DOHH2 (cell line): ENCODE data around the gene ZNF141.
"Not testable (repeated sequence)": the region's sequence is repeated elsewhere in the genome, so short reads cannot be mapped to it uniquely, and the experiment has no call there.

Experiments
- H3F3A ChIP-seq: fragments of 200-600 bp; sonication (generic), shearing (Covaris generic); 2 replicates; pipeline ENCODE4 v1.6.0; 2016; ENCODE audit warnings: antibody characterized with exemption, mild to moderate bottlenecking; ENCODE audit not compliant: control insufficient read depth, insufficient read depth
- H3K27ac ChIP-seq: fragments of 200-600 bp; sonication (generic); 2 replicates; pipeline ENCODE4 v1.5.1; 2014; ENCODE audit warnings: low read depth, mild to moderate bottlenecking, low read length, moderate library complexity
- H3K27me3 ChIP-seq: fragments of 200-600 bp; sonication (generic); 2 replicates; pipeline ENCODE4 v1.6.1; 2014; ENCODE audit warnings: mild to moderate bottlenecking, low read length, mixed read lengths; ENCODE audit not compliant: control insufficient read depth
- H3K36me3 ChIP-seq: fragments of 200-600 bp; sonication (generic); 2 replicates; pipeline ENCODE4 v1.6.1; 2014; ENCODE audit warnings: mild to moderate bottlenecking, low read length, moderate library complexity, mixed read lengths; ENCODE audit not compliant: control insufficient read depth
- H3K4me1 ChIP-seq: fragments of 200-600 bp; sonication (generic); 2 replicates; pipeline ENCODE4 v1.6.1; 2014; ENCODE audit warnings: mild to moderate bottlenecking, low read length, mixed read lengths; ENCODE audit not compliant: control insufficient read depth
- H3K4me2 ChIP-seq: fragments of 200-600 bp; sonication (generic); 2 replicates; pipeline ENCODE4 v1.6.0; 2014; ENCODE audit warnings: mild to moderate bottlenecking, low read length, moderate library complexity
- H3K4me3 ChIP-seq: fragments of 200-600 bp; sonication (generic); 2 replicates; pipeline ENCODE4 v1.5.1; 2014; ENCODE audit warnings: mild to moderate bottlenecking, low read length, mixed read lengths
- H3K79me2 ChIP-seq: fragments of 200-600 bp; sonication (generic); 2 replicates; pipeline ENCODE4 v1.6.1; 2014; ENCODE audit warnings: mild to moderate bottlenecking, low read length, mixed read lengths; ENCODE audit not compliant: control insufficient read depth
- H3K9me2 ChIP-seq: fragments of 200-600 bp; sonication (generic); replicated peaks from 2 replicates; pipeline ENCODE4 v1.6.1; 2014; ENCODE audit warnings: mild to moderate bottlenecking, low read length, mixed read lengths; ENCODE audit not compliant: control insufficient read depth
- H3K9me3 ChIP-seq: fragments of 200-600 bp; sonication (generic); 2 replicates; pipeline ENCODE4 v1.6.1; 2014; ENCODE audit warnings: antibody characterized with exemption, low read length, mixed read lengths; ENCODE audit not compliant: control insufficient read depth, insufficient read depth
- H4K20me1 ChIP-seq: fragments of 200-600 bp; sonication (generic); 2 replicates; pipeline ENCODE4 v1.6.0; 2014; ENCODE audit warnings: low read depth, mild to moderate bottlenecking, antibody characterized with exemption, low read length, moderate library complexity; ENCODE audit not compliant: control insufficient read depth, insufficient read depth
- CTCF ChIP-seq: fragments of 200-600 bp; sonication (generic); IDR thresholded peaks from one replicate; pipeline ENCODE4 v1.5.1; 2014; ENCODE audit warnings: antibody characterized with exemption, mild to moderate bottlenecking, low read depth, low read length; ENCODE audit not compliant: poor library complexity, severe bottlenecking
- EZH2phosphoT487 ChIP-seq: fragments of 200-600 bp; sonication (generic); IDR thresholded peaks from 2 replicates; pipeline ENCODE4 v1.6.1; 2017; ENCODE audit warnings: borderline replicate concordance, mild to moderate bottlenecking, antibody characterized with exemption, low read length, moderate library complexity, mixed read lengths

Gene ZNF141

GRCh38 chr4:302381-302780 lies 35.2 kb upstream of the ZNF141 start:
- Histone ChIP-seq H3K36me3 (peaks cover 5% of the 10 kb centered on the region), H3K4me2 (no peak overlapping the region), H3K4me3 (no peak overlapping the region), H3K79me2 (no peaks in the 10 kb centered on the region), H3K27ac (no peak overlapping the region), H3K4me1 (peaks cover 15% of the 10 kb centered on the region), H3K9me3 (peaks cover 31% of the 10 kb centered on the region), H4K20me1 (no peaks in the 10 kb centered on the region), H3F3A (peaks cover 8% of the 10 kb centered on the region; the same call in 1 of the 2 replicates), H3K9me2 (no peaks in the 10 kb centered on the region), H3K27me3 (no peaks in the 10 kb centered on the region)
- no peak for TF ChIP-seq EZH2phosphoT487
- no peak for TF ChIP-seq CTCF

GRCh38 chr4:304516-304915 lies 33.1 kb upstream of the ZNF141 start:
- not testable (repeated sequence) for H3F3A ChIP-seq, H3K79me2 ChIP-seq, H3K9me2 ChIP-seq, H3K27ac ChIP-seq, H3K4me3 ChIP-seq, H3K4me2 ChIP-seq, H3K27me3 ChIP-seq, H3K36me3 ChIP-seq, H4K20me1 ChIP-seq
- peaks cover 36% of the 10 kb centered on the region for H3K4me1 ChIP-seq
- H3K9me3 ChIP-seq = peaks cover 50% of the 10 kb centered on the region

- Histone ChIP-seq H3K4me1 (peaks cover 42% of the 10 kb centered on the region), H3K9me2 (no peaks in the 10 kb centered on the region), H3K27me3 (no peaks in the 10 kb centered on the region), H3K36me3 (peaks cover 9% of the 10 kb centered on the region), H3K9me3 (peaks cover 51% of the 10 kb centered on the region), H3K27ac (peak within 1 kb of the TSS; percentile 78), H3K4me3 (peak within 1 kb of the TSS; percentile 40), H4K20me1 (no peaks in the 10 kb centered on the region), H3F3A (peaks cover 8% of the 10 kb centered on the region), H3K79me2 (no peaks in the 10 kb centered on the region), H3K4me2 (peak within 1 kb of the TSS; percentile 52)
- TF ChIP-seq EZH2phosphoT487 (no peak), CTCF (no peak)
These were observed 32.5 kb upstream of the ZNF141 start, which contains the start of gene ZNF732 for GRCh38 chr4:304969-305680. Gene ZNF732, minus strand, starts transcription at chr4:305474. Its CDS starts 164 bp downstream, at chr4:305310.

GRCh38 chr4:306551-306961 lies 31.1 kb upstream of the ZNF141 start:
- Histone ChIP-seq H3K79me2 (no peaks in the 10 kb centered on the region), H3K9me2 (no peaks in the 10 kb centered on the region), H3F3A (peaks cover 8% of the 10 kb centered on the region), H3K27ac (peak overlapping the region; percentile 78), H3K4me3 (peak overlapping the region; percentile 40), H3K27me3 (no peaks in the 10 kb centered on the region), H4K20me1 (no peaks in the 10 kb centered on the region), H3K4me1 (peaks cover 52% of the 10 kb centered on the region), H3K36me3 (peaks cover 15% of the 10 kb centered on the region), H3K4me2 (peak overlapping the region; percentile 52), H3K9me3 (peaks cover 61% of the 10 kb centered on the region)
- TF ChIP-seq CTCF (no peak), EZH2phosphoT487 (no peak)
